Endothelial cell of umbilical vein (primary cell): ENCODE measurements around the gene OR8A1. TPM values are rescaled to one million over a fixed set of nuclear protein-coding genes. Genes with fewer than 3 reads are reported as not detected.
"Not testable (repeated sequence)": the region's sequence is repeated elsewhere in the genome, so short reads cannot be mapped to it uniquely, and the experiment has no call there.

Experiments used
- BruUV-seq: library from RNA; stranded (reverse); fragments of 400-500 nt; replicated peaks from 2 replicates; lab custom pipeline; 2021; lab: Mats Ljungman, UMichigan
- CTCF ChIA-PET: fragments of 300-600, 350-600 bp; sonication (Branson Sonifier 250); formaldehyde crosslinking; loops from one replicate; lab custom pipeline; 2021; ENCODE audit warnings: antibody characterized with exemption, inconsistent platforms; lab: Charles Lee
- POLR2A ChIA-PET: fragments of 300-600, 350-600 bp; sonication (Branson Sonifier 250); formaldehyde crosslinking; loops from one replicate; lab custom pipeline; 2021; ENCODE audit warnings: antibody characterized with exemption, inconsistent platforms; lab: Charles Lee
- DNase-seq: peaks from one replicate; pipeline ENCODE4 v3.0.0-alpha.2; 2011; ENCODE audit warnings: low read depth, low spot score
- FAIRE-seq: peaks from 2 replicates; lab custom pipeline; 2011; peaks lifted over from hg19 to GRCh38; lab: Jason Lieb, UNC
- H2AFZ ChIP-seq: 2 replicates; pipeline ENCODE4 v1.6.0; 2012; ENCODE audit warnings: low read depth, low read length, control low read depth, inconsistent platforms
- H3K27ac ChIP-seq: 2 replicates; pipeline ENCODE4 v1.5.1; 2011; ENCODE audit warnings: low read depth, mild to moderate bottlenecking, control low read depth, low read length, moderate library complexity; ENCODE audit not compliant: insufficient read depth
- H3K27me3 ChIP-seq, 2 experiments: 2 replicates each; pipeline versions ENCODE4 v1.6.0 to v1.6.1; 2011; ENCODE audit warnings: low read length in 2 of 2, mixed read lengths in 1 of 2; ENCODE audit not compliant: control insufficient read depth in 2 of 2, insufficient read depth in 2 of 2
- H3K36me3 ChIP-seq, 2 experiments: 2 replicates in 1 of 2; 3 replicates in 1 of 2; pipeline ENCODE4 v1.5.1; 2011; ENCODE audit warnings: low read length in 2 of 2, mild to moderate bottlenecking in 1 of 2, moderate library complexity in 1 of 2; ENCODE audit not compliant: control insufficient read depth in 2 of 2, insufficient read depth in 2 of 2; ENCODE audit errors: extremely low read depth in 1 of 2
- H3K4me1 ChIP-seq: 3 replicates; pipeline ENCODE4 v1.5.1; 2011; ENCODE audit warnings: mild to moderate bottlenecking, low read length; ENCODE audit not compliant: control insufficient read depth, insufficient read depth; ENCODE audit errors: extremely low read depth
- H3K4me2 ChIP-seq: 2 replicates; pipeline ENCODE4 v1.6.1; 2011; ENCODE audit warnings: low read length, control low read depth, mixed read lengths; ENCODE audit not compliant: insufficient read depth
- H3K4me3 ChIP-seq, 3 experiments: fragments of 200-600 bp in 1 of 3; sonication (generic), shearing (Covaris generic) in 1 of 3; replicated peaks in 1 of 3; 2 replicates each; pipeline ENCODE4 v1.5.1; 2011 to 2016; ENCODE audit warnings: control low read depth in 3 of 3, low read length in 3 of 3, mild to moderate bottlenecking in 2 of 3, inconsistent platforms in 1 of 3, low read depth in 1 of 3, moderate library complexity in 1 of 3; ENCODE audit not compliant: insufficient read depth in 1 of 3
- H3K79me2 ChIP-seq: 2 replicates; pipeline ENCODE4 v1.6.0; 2012; ENCODE audit warnings: low read length, inconsistent platforms; ENCODE audit not compliant: control insufficient read depth, insufficient read depth
- H3K9ac ChIP-seq: replicated peaks from 2 replicates; pipeline ENCODE3; 2011; ENCODE audit warnings: low read length, control low read depth; ENCODE audit not compliant: insufficient read depth; ENCODE audit errors: extremely low read depth
- H3K9me1 ChIP-seq: replicated peaks from 3 replicates; pipeline ENCODE4 v1.6.0; 2011; ENCODE audit warnings: mild to moderate bottlenecking, low read length; ENCODE audit not compliant: control insufficient read depth, insufficient read depth; ENCODE audit errors: extremely low read depth
- H3K9me3 ChIP-seq: replicated peaks from 2 replicates; pipeline ENCODE4 v1.5.1; 2012; ENCODE audit warnings: low read length, inconsistent platforms; ENCODE audit not compliant: control insufficient read depth, insufficient read depth
- H4K20me1 ChIP-seq: replicated peaks from 2 replicates; pipeline ENCODE3; 2011; ENCODE audit warnings: mild to moderate bottlenecking, low read length; ENCODE audit not compliant: control insufficient read depth, insufficient read depth; ENCODE audit errors: extremely low read depth
- EZH2 ChIP-seq: IDR thresholded peaks from 2 replicates; pipeline ENCODE4 v1.6.1; 2012; ENCODE audit warnings: borderline replicate concordance, low read depth, mild to moderate bottlenecking, moderate library complexity, low read length, inconsistent platforms; ENCODE audit not compliant: severe bottlenecking
- GATA2 ChIP-seq: IDR thresholded peaks from 2 replicates; pipeline ENCODE4 v1.7.0; 2011; ENCODE audit warnings: low read depth, mild to moderate bottlenecking, moderate library complexity, mixed read lengths, low read length; ENCODE audit not compliant: insufficient read length, insufficient read depth
- JUN ChIP-seq: IDR thresholded peaks from 2 replicates; pipeline ENCODE4 v1.6.1; 2011; ENCODE audit warnings: borderline replicate concordance, low read depth; ENCODE audit not compliant: insufficient read length, insufficient read depth
- MAX ChIP-seq: IDR thresholded peaks from 2 replicates; pipeline ENCODE4 v1.6.1; 2011; ENCODE audit not compliant: insufficient read depth, insufficient read length
- MYC ChIP-seq: IDR thresholded peaks from one replicate; pipeline ENCODE4 v1.6.1; 2011; ENCODE audit warnings: mild to moderate bottlenecking, low read depth, low read length
- POLR2A ChIP-seq: IDR thresholded peaks from 2 replicates; pipeline ENCODE4 v1.6.1; 2012; ENCODE audit warnings: low read depth, mild to moderate bottlenecking, control low read depth, low read length
- dilution Hi-C: fragments of 300-500 bp; cut with MboI; formaldehyde crosslinking; loops from one replicate; pipeline ENCODE4 v1.15.0; 2019; ENCODE audit warnings: low sequenced_read_pairs; ENCODE audit not compliant: extremely low pct_ligation_motif_present
- intact Hi-C: fragments of 100-400 bp; cut with micrococcal nuclease; formaldehyde crosslinking; loops from one replicate; pipeline ENCODE4 v1.10.0; 2022
- polyA plus RNA-seq, 4 experiments: library from polyadenylated mRNA; depleted of rRNA in 3 of 4; stranded (reverse) in 3 of 4; unstranded in 1 of 4; fragments of >200 nt; gene quantifications; 2 replicates each; pipeline versions ENCODE4 v1.2.1 to v1.2.3, GENCODE V29; 2011 to 2012; ENCODE audit warnings: missing spikeins in 1 of 4
- total RNA-seq: library from RNA; stranded (reverse); gene quantifications from 2 replicates; pipeline ENCODE4 v1.2.3, GENCODE V29; 2021

The OR8A1 gene
- total and polyA plus RNA-seq, 2 donors (not counting 3 experiments of a cell fraction or from before 2014, with no cell fraction given) = not detected

GRCh38 chr11:124600621-124601320, 31.0 kb downstream of the OR8A1 start:
- no peak for DNase-seq
- Histone ChIP-seq H3K9me3 (no peaks in the 10 kb centered on the region), H3K4me3 (no peak overlapping the region), H3K9me1 (no peaks in the 10 kb centered on the region), H3K36me3 (no peaks in the 10 kb centered on the region), H3K4me2 (no peak overlapping the region), H3K27ac (no peak overlapping the region), H3K4me1 (no peaks in the 10 kb centered on the region), H3K9ac (no peak overlapping the region), H2AFZ (no peak overlapping the region), H3K27me3 (peaks cover 3 to 23% of the 10 kb centered on the region in 2 experiments), H3K79me2 (no peaks in the 10 kb centered on the region), H4K20me1 (no peaks in the 10 kb centered on the region)
- BruUV-seq = no TSS peak
- dilution Hi-C loops (no loop called here), intact Hi-C loops (no loop called here)
- CTCF ChIA-PET = no interaction called here
- TF ChIP-seq EZH2 = no peak
- no peak for TF ChIP-seq MYC
- TF ChIP-seq MAX = no peak
- POLR2A ChIA-PET = no interaction called here
- FAIRE-seq = no peak

GRCh38 chr11:124602193-124602592, 32.4 kb downstream of the OR8A1 start:
- H4K20me1 ChIP-seq = no peaks in the 10 kb centered on the region
- no peaks in the 10 kb centered on the region for H3K9me3 ChIP-seq
- H3K27me3 ChIP-seq = peaks cover 3 to 18% of the 10 kb centered on the region in 2 experiments
- no peak overlapping the region for H2AFZ ChIP-seq
- H3K4me1 ChIP-seq = no peaks in the 10 kb centered on the region
- BruUV-seq = no TSS peak
- ChIA-PET POLR2A (no interaction called here), CTCF (interaction anchor here (1.2 to 1.4 kb wide), 2 partner anchors 16 to 18 kb away, joined by 3 read pairs; no protein-coding TSS in a partner anchor)
- FAIRE-seq (no peak), DNase-seq (no peak)
- dilution Hi-C loops = no loop called here
- no peak overlapping the region for H3K27ac ChIP-seq
- H3K4me2 ChIP-seq = no peak overlapping the region
- no peaks in the 10 kb centered on the region for H3K79me2 ChIP-seq
- H3K36me3 ChIP-seq = no peaks in the 10 kb centered on the region
- no peak overlapping the region for H3K9ac ChIP-seq
- intact Hi-C loops = no loop called here
- no peak for TF ChIP-seq JUN
- no peak for TF ChIP-seq POLR2A
- no peak for TF ChIP-seq GATA2
- no peaks in the 10 kb centered on the region for H3K9me1 ChIP-seq
- H3K4me3 ChIP-seq = no peak overlapping the region

GRCh38 chr11:124602723-124603122, 32.9 kb downstream of the OR8A1 start:
- H3K9ac ChIP-seq, H3K4me1 ChIP-seq, BruUV-seq, FAIRE-seq, H3K27ac ChIP-seq, H2AFZ ChIP-seq, DNase-seq, H3K9me1 ChIP-seq, dilution Hi-C loops, intact Hi-C loops, POLR2A ChIA-PET, H3K79me2 ChIP-seq, H3K4me3 ChIP-seq, H3K36me3 ChIP-seq, H3K4me2 ChIP-seq, H4K20me1 ChIP-seq, H3K9me3 ChIP-seq: not testable (repeated sequence)
- peaks cover 2 to 13% of the 10 kb centered on the region in 2 experiments for H3K27me3 ChIP-seq
- CTCF ChIA-PET = interaction anchor here (1.2 to 1.4 kb wide), 2 partner anchors 16 to 17 kb away, joined by 3 read pairs; no protein-coding TSS in a partner anchor
